ENCODE results near the gene IFNG-AS1.

The IFNG-AS1 gene

DNA sequence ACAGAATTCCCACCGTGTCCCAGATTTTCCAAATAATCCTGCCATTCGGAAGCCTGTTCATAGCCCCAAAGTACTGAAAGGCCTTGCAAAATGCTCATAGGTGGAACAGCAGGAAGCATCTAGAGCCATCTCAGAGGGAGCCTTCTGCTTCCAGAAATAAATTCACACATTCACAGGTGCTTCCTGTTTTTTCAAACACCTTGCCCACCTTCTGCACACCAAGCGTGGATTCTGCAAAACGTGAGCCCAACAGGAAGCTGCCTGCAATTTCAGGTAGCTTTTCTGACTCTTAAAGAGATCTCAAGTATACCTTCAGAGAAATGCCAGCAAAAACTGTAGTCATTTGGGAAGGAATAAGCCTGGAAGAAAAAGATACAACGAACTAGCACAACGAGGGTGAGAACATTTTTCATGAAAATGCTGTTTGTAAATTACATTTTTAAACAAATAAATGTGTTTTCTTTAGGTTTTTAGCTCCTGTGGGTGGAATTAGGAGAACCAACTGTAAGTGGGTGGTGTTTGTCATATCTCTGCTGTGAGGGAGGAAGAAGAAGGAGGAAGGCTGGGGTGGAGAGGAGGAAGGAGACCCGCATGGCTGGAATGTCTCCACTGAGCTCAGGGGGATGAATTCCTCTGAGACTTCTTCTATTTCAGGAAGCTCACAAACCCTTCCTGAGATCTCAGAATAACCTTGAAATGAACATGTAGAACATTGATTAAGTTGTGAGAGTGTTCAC lies at the start of gene IFNG-AS1:
IFNG-AS1 (plus strand) TSS at position 264 of the 737 bp plus-strand sequence.
- peak in 1 of 2 experiments; percentile 10 for DNase-seq

DNA sequence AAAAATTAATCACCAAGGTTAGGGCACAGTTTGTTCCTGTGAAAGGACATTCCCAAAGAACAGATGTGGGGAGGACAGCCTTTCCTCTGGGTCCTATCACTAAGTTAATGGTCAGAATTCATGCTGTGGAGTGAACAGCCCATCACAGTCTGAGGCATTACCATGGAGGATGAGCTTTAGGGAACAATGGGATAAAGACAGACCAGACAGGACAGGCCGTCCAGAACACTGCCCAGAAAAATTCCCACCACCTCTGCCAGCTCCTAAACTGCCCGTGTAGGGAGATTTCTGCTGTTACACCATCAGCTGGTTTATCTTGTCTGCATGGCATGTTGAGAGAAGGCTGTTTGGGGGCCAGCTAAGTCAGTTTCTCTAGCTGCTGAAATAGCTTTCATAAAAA lies 49.6 kb upstream of the IFNG-AS1 start:
- no peak for DNase-seq

DNA sequence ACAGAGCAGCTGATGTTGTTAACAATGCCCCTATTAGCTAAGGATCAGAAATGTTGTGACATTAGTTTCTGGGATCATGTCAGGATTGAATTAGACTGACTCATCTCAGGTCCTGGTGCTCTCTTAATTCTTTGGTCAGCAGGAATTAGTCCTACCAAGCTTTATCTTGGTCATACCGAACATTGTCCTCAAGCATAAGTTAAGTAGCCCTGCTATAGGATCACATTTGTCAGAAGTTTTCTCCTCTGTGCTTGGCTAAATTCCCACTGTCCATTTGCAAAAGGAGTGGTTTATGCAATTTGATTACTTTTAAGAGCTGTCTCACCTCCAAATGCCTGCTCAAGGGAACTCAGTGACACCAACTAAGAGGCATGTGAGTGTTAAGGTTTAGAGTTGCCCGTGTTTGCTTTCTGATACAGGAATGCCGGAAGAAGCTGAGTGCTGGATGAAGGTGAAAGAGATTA lies 48.4 kb upstream of the IFNG-AS1 start:
- DNase-seq = no peak

DNA sequence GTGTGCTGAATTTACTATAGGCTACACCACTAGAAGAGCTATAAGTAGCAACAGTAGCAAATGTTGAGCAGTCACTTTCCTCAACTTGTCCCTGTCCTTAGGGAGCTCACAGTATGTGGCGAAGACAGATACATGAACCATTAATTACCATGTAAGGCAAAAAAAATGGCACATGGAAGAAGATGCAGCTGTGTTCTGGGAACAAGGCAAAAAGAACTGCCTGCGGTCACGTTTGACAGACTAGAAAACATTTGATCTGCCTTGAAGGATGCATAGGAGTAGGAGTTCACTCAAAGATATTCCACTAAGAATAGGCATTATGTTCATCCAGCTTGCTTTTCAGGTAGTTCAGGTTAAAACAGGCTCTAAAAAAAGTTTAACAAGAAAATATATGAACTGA lies 46.5 kb upstream of the IFNG-AS1 start:
- no peak for DNase-seq

DNA sequence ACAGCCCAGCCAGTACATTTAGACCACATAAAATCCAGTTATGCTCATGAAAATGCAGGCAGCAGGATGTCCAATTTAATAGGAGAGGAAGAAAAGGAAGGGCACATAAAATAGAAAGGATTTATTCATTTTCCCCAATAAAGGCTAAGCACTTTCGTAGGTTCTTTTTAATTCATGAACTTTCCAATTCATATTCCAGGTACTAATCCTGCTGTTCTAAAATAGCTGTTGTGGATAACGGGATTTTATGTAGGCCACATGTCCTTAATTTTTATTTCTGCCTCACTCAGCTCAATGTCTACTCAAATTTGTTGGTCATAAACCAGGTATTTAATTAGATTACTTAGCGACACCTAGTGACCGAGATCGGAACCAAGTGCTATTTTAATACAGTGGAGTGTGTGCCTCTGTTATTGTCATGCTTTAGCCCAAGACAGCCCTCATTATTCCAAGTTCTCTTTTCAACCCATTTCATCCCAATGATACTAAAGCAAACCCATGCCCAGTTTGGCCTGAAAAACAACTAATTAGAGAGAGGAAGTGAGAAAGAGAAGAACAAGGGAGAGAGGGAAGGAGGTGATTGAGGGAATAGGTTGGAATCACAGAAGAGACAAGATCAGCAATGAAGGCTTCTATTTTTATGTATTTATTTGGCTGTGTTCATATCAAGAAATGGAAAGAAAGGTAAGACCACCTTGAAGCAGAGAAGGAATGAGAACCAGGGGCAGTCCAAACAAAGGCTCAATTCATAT lies 45.9 kb upstream of the IFNG-AS1 start:
- peak; percentile 69 to 85 for DNase-seq

DNA sequence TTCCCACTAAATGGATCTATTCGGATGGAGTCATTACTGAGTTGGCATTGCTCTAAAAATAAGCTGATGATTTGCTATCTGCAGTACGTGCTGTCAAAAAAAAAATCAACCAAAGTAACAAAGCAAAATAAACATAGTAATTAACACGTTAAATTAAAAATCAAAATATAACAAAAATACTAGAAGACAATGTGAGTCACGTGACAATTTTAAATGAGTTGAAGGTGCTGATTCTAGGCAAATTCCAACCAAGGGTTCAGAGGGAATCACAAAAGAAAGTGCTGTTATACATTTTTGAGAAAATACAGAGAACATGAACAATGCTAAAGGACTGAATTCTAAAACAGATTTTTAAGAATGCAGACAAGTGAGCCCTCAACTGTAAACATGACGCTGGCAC lies 45.2 kb upstream of the IFNG-AS1 start:
- no peak for DNase-seq

DNA sequence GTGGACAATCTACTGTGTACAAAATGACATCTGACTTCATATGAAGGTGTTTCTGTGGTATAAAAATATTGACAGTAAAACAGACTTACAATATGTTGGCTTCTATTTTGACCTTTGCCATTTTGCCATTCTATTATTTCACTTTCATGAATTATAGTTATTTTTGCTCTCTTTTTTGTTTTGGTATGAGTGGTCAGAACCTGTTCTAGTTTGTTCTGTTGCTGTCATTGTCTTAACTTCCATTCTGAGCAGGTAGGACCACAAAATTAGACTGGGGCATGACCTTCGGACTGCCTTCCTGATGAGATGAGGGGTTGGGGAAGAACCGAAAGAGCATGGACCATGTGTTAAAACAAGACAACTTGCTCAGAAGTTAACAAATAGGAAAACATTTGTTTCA lies 36.5 kb upstream of the IFNG-AS1 start:
- no peak for DNase-seq

DNA sequence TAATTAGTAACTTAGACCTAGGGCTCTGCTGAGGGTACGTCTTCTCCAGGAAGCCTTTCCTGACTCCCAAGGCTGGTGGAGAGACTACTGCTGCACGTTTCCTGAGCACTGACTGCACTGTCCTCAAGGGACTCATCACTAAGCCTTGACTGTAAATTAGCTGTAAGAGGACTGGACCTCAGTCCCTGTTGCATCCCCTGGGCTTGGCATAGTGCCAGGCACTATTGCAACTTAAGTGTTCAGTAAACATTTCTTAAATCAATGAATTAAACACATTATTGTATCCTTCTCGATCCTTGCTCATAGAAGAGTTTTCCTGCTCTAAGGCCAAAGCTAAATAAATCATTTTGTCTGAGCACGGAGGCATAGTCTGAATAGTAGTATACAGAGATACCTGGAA lies 31.9 kb upstream of the IFNG-AS1 start:
- DNase-seq = peak in 1 of 2 experiments; percentile 28

DNA sequence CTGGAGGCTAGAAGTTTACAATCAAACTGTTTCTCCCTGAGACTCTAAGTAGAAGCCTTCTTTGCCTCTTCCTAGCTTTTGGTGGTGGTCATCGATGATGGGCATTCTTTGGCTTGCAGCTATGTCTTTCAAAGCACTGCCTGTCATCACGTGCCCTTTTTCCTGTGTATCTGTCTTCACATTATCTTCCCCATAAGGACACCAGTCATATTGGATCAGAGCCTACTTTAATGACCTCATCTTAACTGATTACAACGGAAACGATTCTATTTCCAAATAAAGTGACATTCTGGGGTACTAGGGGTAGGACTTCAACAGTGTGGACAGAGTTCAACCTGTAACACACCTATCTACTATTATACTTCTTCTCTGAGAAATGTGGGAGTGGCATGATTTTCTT lies 31.1 kb upstream of the IFNG-AS1 start:
- DNase-seq = no peak

DNA sequence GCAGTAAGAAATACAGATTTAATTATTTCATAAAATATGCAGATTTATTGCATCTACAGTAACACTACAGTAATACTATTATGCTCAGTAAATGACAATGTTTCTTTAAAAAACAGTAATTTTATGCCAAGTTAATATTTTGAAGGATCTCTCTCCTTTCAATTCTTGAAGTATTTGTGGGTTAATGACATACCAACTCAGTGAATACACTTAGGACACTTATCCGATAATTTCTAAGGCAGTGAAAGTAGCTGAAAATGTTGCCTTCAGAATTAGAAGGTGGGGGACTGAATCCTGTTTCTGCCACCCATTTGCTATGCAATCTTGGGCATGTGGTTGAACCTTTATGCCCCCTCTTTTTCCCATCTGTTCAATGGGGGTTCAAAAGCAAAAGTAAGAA lies 24.8 kb upstream of the IFNG-AS1 start:
- DNase-seq = no peak

DNA sequence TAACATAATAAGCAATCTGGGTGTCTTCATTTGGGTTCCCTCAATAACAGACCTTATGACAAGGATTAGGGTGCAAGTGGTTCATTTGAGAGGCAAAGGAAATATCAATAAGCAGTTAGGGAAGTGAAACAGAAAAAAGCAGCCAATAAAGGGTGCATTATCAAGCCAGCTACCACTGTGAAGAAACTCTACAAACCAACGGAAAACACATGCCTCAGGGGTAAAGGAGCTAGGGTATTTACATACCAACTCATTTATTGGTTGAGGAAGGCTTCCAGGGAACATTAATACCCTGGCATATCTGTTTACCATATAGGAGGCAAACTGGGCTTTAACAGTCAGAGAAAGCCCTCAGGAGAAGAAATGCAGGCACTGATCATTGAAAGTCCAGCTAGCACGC lies 22.7 kb upstream of the IFNG-AS1 start:
- DNase-seq = no peak

DNA sequence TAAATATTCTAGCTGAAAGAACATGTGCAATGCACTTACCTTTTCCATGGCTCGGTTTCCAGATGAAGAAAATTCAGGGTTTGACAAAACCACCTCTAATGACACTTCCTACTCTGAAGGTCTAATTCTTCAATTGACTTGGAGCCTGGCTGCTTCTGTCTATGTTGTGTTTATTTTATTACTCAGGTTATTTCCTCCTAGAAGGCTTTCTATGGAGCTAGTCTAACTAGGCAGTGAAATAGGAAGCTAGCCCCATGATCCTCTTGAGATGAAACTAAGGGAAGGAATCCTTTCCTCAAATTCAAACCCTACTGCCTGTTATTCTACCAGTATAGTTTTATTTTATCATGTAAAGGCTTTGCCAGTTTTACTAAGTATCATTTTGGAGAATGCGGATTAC lies 20.9 kb upstream of the IFNG-AS1 start:
- DNase-seq = no peak

DNA sequence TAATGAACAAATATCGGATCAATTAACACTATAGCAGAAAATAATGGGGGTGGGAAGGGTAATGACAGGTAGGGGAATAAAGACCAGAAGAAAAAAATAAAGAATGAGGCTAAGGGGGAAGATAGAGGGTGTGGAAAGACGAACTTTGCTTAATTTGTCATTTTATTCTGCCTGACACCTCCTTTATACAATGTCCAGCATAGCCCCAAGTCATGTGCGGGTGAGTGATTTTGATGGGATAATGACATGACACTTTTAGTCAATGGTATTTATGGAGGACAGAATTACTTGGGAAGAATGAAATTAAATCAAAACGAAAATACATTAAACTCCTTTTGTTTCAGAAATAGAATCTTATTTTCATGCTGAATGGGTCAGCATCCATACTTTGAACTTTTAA lies 20.5 kb upstream of the IFNG-AS1 start:
- no peak for DNase-seq

DNA sequence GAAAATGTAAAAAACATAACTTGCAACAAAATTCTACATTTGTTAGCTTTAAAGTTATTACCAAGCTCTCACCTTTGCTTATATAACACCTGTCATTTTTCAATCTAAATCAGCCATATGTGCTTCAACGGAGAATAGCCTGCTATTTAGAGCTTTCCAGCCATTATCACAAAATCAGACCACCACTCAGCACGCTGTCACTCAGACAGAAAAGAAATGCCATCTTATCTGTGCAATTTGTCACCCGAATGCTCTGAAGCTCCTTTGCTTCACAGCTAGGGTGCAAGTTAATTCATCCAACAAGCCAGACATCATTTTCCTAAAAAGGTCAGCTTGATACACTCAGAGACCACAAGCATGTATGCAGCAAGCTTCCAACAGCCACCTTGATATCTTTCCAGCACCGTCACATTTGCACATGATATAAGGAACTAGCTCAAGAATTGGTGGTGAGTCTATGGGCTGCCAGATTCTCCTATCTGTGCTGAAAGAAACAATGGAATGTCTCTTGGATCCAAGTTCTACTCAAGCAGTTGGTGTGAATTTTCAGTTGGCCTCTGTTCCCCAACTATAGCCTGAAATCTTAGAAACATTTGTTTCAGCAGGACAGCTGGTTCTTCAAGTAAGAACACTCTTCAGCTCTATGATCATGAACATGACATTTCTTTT lies 20.0 kb upstream of the IFNG-AS1 start:
- DNase-seq = no peak

DNA sequence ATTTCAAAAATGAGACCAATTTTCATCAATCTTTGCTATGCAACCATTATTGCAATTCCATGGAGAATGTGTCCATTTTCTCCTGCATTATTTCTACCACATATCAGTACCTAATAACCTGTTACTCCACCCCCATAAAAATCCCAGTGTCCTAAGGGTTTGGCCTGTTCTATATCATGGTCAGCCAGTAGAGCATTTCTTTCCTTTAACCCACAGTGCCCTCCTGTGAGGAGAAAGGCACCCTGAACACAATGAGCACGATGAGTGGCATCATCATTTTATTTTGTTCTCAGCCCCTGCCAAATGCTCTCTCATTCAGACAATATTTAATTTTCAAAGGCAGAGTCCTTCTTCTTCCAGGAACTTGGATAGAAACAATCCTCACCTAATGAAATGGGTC lies 11.6 kb upstream of the IFNG-AS1 start:
- DNase-seq = no peak

DNA sequence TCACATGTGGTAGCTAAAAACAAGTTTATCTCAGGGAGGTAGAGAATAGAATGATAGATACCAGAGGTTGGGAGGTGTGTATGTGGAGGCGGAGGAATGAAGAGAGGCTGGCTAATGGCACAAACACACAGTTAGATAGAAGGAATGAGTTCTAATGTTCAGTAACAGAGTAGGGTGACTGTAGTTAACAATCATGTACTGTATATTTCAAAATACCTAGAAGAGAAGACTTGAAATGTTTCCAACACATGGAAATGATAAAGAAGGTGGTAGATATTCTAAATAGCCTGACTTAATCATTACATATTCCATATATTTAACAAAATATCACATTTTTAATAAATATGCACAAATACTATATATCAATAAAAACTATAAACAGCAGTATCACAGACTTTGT lies 8.9 kb upstream of the IFNG-AS1 start:
- no peak for DNase-seq

DNA sequence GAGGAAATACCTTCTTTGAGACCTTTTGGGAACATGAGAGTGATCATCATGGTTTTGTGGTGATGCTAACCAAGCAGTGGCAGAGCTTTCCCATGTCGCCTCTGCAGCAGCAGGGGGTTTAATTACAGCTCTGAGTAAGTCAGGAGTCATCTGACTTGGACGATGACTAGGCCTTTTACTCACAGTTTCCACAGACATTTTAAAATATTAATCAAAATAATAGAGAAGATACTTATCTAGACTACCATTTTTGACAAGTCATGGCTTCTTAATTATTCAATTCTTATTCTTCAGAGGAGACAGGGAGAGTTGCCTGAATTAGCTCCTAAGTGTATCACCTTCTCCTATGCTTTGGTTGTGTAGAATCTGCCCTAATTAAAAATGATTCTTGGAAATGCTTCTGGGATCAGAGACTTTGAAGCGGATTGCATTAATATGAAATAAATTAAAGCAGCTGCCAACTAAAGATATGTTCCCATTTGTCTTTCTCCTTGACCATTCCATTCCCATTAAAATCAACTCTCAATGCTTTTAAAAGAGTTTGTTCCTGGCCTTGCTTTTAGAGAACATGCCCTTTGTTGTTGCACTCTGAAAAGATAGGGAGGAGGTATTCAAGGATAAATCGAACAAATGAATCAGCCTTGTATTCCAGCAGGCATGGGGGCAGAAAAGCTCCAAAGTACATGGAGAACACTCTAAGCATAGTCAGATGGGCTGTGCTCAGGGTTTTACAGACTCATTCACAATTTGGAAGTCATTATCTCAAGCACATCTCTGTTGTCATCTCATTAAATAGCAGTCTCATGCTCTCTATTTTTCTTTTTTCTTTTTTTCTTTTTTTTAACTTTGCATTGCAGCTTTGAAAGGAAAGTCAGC lies 7.7 kb upstream of the IFNG-AS1 start:
- peak in 1 of 2 experiments; percentile 9 for DNase-seq

DNA sequence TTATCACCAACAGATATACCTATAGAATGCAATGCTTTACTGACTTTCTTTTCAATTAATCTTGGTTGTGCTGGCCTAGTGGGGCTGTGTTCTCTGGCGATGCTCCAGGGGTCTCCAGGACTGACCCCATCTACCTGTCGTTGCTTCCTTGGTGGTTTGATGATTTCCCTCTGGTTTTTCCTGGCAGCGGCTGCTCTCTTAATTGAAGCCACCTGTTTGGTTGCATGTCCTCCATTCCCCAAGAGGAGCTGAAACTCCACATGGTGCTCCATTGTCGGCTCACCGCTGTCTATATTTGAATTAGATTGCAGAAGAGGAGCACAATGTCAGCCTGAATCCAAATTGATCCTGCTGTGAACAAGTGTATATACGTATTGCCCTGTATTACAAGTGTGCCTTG lies 7.1 kb upstream of the IFNG-AS1 start:
- peak; percentile 45 to 52 for DNase-seq

DNA sequence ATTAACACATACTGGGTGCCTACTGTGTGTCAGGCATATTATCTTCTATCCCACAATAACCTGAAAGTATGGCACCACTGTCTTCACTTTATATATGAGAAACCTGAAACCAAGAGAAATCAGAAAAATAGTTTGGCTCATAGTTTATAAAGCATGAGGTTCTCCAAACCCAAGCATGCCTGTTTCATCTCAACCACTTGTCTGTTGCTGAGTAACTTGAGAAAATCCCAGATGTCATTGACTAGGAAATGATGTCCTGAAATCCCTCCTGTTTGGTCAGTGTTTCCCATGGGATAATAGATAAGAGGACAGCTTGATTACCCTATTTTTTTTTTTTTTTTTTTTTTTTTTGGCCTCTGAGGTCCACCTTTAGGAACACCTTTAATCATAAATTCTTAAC lies 2.6 kb upstream of the IFNG-AS1 start:
- DNase-seq = no peak

DNA sequence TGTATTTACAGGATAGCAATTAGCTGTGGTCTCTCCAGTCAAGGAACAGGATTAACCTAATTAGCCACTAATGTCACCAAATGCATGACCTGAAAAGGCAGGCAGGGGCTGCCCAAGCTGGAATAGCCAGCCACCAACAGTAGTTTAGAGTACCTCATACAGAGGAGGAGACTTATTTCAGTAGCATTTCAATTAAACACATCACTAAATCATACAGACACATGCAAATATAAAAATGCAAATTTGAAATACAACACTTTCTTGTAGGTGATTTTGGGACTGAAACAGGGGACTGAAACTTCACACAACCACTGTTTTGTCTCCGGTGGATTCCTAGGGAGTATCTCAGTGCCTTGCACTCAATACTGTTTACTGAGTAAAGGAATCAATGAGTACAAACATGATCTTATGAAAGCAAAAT lies 636 bp upstream of the IFNG-AS1 start:
- DNase-seq = no peak

DNA sequence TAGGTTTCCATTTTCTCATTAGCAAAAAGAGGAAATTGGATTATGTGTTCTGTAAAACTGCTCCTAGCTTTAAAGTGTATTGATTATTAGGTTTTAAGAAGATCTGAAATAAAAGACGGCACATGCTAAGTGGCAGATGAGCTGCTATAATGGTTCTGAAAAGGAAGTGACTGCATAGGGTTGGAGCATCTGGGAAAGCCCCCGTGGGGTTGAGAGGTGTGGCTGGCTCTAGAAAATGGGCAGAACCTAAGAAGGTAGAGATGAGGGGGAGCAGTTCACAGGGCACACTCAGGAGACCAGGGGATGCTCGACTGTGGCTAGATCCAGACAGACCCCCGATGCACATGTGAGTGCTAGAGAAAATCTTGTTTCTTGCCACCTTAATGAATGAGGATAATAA lies 1.9 kb downstream of the IFNG-AS1 start:
- no peak for DNase-seq

DNA sequence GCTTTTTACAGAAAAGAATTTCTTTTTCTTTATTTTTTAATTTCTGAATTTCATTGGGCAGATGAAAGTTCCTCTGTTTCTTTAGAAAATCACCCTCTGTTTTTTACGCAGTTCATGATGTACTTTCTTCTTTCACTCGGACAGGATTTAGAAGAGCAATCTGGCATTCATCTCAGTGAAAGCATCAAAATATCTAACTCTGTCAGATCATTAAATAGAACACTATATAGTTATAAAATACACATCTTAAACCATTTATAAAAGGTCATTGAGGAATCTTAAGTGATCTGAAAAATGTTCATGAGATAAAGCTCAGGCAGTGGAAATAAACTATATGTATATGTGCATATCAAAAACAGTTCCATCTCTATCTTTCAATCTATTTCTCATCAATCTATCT lies 3.9 kb downstream of the IFNG-AS1 start:
- no peak for DNase-seq

DNA sequence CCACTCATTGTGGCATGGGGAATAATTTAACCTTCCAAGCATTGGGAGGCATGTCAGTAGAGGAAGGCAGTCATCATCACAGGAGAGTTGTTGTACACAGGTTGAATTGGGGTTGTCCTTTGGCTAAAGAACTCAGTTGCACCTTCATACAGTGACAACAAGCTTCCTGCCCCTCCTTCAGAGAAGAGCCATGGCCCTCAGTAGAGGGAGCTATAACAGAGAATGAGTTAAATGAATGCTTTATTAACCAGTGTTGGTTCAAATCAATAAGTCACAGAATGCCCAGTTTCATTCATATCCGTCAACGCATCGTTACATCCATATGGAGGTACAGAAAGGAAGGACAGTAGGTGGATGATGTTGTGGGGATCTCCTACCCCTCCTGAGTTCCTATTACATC lies 4.8 kb downstream of the IFNG-AS1 start:
- no peak for DNase-seq
